Measurements from ENCODE around the gene ETV1. TPM values are rescaled to one million over a fixed set of nuclear protein-coding genes. Genes with fewer than 3 reads are reported as not detected.
"Not testable (repeated sequence)": the region's sequence is repeated elsewhere in the genome, so short reads cannot be mapped to it uniquely, and the experiment has no call there.

The ETV1 gene
- total and polyA plus RNA-seq, 3 donors from 2014 or later = 11.4 to 16.4 (median 13.9) TPM

DNA sequence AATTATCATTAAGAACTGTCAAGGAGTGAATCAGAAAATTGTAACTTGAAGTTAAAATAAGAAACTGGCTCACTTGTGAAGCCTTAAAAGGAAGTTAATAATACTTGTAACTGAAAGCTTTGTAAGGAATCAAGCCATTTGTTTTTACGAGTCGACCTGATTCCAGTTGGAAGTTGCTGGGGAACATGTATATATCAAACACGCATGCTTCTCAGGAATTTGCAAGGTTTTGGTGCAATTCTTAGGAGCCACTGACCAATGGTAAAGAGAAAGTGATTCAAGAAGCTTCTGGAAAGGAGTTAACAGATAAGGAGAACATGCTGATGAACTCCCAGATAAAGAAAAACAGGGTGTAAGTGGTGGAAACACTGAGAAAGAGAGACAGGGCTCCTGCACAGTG, 56.4 kb downstream of the ETV1 start:
- Histone ChIP-seq H3K27ac (peak overlapping the region in 1 of 2 donors; percentile 23), H3K36me3 (ENCODE audit: low read depth, missing control alignments) (no peaks in the 10 kb centered on the region), H3K9me3 (no peaks in the 10 kb centered on the region), H3K4me3 (no peak overlapping the region), H3K4me1 (no peaks in the 10 kb centered on the region), H3K27me3 (no peaks in the 10 kb centered on the region)
- no peak for TF ChIP-seq POLR2A (IDR thresholded peaks at IDR 0.05)
- TF ChIP-seq, protein P1, sequence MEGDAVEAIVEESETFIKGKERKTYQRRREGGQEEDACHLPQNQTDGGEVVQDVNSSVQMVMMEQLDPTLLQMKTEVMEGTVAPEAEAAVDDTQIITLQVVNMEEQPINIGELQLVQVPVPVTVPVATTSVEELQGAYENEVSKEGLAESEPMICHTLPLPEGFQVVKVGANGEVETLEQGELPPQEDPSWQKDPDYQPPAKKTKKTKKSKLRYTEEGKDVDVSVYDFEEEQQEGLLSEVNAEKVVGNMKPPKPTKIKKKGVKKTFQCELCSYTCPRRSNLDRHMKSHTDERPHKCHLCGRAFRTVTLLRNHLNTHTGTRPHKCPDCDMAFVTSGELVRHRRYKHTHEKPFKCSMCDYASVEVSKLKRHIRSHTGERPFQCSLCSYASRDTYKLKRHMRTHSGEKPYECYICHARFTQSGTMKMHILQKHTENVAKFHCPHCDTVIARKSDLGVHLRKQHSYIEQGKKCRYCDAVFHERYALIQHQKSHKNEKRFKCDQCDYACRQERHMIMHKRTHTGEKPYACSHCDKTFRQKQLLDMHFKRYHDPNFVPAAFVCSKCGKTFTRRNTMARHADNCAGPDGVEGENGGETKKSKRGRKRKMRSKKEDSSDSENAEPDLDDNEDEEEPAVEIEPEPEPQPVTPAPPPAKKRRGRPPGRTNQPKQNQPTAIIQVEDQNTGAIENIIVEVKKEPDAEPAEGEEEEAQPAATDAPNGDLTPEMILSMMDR (IDR thresholded peaks at IDR 0.05) = no peak
- 49 to 55% methylated on average over 3 of the region's 3 CpGs for WGBS, 2 donors
- intact Hi-C loops (cut with DNase I; ENCODE audit: low total_unique reads) = no loop called here
- DNase-seq = no peak

DNA sequence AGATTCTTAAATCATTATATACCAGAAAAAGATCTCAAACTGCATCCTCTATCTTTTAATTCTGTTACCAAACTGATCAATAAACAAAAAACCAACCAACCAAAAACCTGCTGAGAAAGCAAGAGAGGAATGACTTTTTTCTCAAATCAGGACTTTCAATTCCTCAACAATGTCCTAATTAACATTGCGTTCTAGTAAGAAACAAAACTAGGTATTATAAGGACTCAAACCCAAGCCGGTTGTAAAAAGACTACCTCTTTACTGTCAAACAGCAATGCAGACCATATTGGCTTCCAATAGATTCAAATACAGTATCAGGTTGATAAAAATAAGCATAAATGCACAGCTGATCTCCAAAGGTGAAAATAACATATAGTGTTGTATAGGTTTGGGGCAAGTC, 57.3 kb downstream of the ETV1 start:
- no peak for DNase-seq
- H3K36me3 ChIP-seq (ENCODE audit: low read depth, missing control alignments) = no peaks in the 10 kb centered on the region
- H3K27me3 ChIP-seq = no peaks in the 10 kb centered on the region
- TF ChIP-seq, protein P1 (IDR thresholded peaks at IDR 0.05) = no peak
- TF ChIP-seq POLR2A (IDR thresholded peaks at IDR 0.05) = no peak
- WGBS, 2 donors = 94 to 100% methylated on average over 2 of the region's 2 CpGs
- intact Hi-C loops (cut with DNase I; ENCODE audit: low total_unique reads) = no loop called here
- no peaks in the 10 kb centered on the region for H3K4me1 ChIP-seq
- no peaks in the 10 kb centered on the region for H3K9me3 ChIP-seq
- no peak overlapping the region for H3K4me3 ChIP-seq
- H3K27ac ChIP-seq = no peak overlapping the region

DNA sequence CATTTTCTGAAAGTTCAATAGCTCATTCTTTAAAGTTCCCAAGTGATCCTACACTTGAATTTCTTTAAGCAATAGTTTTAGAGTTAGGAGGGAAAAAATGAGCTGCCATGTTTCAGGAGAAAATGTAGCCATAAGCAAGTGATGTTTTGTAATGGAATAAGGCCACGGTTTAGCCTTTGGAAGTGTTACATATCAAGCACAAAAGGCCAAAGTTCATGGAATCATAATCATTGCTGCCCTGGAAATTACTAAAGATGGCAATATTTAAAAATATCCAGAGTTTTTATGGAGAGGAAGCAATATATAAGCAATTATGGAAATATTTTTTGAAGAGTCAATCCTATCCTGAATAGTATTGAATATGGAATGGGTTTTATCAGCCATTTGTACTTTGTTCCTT, 68.4 kb downstream of the ETV1 start:
- TF ChIP-seq, protein P1 (IDR thresholded peaks at IDR 0.05) = no peak
- no peak for TF ChIP-seq POLR2A (IDR thresholded peaks at IDR 0.05)
- no peak for DNase-seq
- H3K4me1 ChIP-seq = no peaks in the 10 kb centered on the region
- H3K27ac ChIP-seq = no peak overlapping the region
- H3K9me3 ChIP-seq = no peaks in the 10 kb centered on the region
- no peak overlapping the region for H3K4me3 ChIP-seq
- no peaks in the 10 kb centered on the region for H3K36me3 ChIP-seq (ENCODE audit: low read depth, missing control alignments)
- intact Hi-C loops (cut with DNase I; ENCODE audit: low total_unique reads) = no loop called here
- WGBS, 2 donors = 30 to 40% methylated on average over 1 of the region's 1 CpG
- no peaks in the 10 kb centered on the region for H3K27me3 ChIP-seq

DNA sequence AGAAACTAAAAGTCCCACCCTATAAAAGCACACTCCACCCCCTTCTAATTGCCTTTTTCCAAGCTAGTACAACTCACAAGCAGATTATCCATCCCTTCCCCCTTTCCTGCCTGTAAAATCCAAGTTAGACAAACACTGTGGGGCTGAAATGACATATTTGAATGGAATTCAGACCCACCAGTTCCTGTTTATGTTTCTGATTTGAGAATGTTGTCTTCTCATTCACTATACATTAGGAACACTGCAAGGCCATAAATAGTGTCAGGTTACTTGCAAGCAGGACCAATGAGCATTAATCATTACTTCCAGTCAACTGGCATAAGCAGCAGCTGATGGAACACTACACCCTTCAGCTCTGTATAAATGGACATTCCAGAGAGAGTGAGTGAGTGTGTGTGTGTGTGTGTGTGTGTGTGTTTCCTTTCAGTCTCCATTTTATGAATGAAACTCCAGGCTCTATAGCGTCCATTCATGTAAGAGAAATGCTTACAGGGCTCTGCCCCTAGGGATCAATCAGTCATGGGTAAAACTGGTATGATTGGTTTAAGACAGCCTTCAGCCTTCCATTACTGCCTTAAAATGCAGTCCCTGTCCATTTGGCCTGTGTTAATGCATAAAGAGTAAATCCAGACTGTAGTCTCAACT, 69.3 kb downstream of the ETV1 start:
- no peaks in the 10 kb centered on the region for H3K4me1 ChIP-seq
- no peaks in the 10 kb centered on the region for H3K36me3 ChIP-seq (ENCODE audit: low read depth, missing control alignments)
- H3K9me3 ChIP-seq = no peaks in the 10 kb centered on the region
- DNase-seq = no peak
- no peaks in the 10 kb centered on the region for H3K27me3 ChIP-seq
- H3K27ac ChIP-seq = peak overlapping the region in 1 of 2 donors; percentile 20
- intact Hi-C loops (cut with DNase I; ENCODE audit: low total_unique reads) = no loop called here
- no peak for TF ChIP-seq POLR2A (IDR thresholded peaks at IDR 0.05)
- TF ChIP-seq, protein P1 (IDR thresholded peaks at IDR 0.05) = no peak
- no peak overlapping the region for H3K4me3 ChIP-seq
- WGBS, 2 donors = 58 to 70% methylated on average over 1 of the region's 1 CpG

DNA sequence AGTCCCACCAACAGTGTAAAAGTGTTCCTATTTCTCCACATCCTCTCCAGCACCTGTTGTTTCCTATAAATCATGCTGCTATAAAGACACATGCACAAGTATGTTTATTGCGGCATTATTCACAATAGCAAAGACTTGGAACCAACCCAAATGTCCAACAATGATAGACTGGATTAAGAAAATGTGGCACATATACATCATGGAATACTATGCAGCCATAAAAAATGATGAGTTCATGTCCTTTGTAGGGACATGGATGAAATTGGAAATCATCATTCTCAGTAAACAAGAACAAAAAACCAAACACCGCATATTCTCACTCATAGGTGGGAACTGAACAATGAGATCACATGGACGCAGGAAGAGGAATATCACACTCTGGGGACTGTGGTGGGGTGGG, 71.1 kb downstream of the ETV1 start:
- H3K27me3 ChIP-seq; intact Hi-C loops (cut with DNase I; ENCODE audit: low total_unique reads); H3K4me1 ChIP-seq; H3K27ac ChIP-seq; H3K9me3 ChIP-seq; DNase-seq; H3K4me3 ChIP-seq; H3K36me3 ChIP-seq (ENCODE audit: low read depth, missing control alignments): not testable (repeated sequence)
- 92 to 98% methylated on average over 3 of the region's 3 CpGs for WGBS, 2 donors

DNA sequence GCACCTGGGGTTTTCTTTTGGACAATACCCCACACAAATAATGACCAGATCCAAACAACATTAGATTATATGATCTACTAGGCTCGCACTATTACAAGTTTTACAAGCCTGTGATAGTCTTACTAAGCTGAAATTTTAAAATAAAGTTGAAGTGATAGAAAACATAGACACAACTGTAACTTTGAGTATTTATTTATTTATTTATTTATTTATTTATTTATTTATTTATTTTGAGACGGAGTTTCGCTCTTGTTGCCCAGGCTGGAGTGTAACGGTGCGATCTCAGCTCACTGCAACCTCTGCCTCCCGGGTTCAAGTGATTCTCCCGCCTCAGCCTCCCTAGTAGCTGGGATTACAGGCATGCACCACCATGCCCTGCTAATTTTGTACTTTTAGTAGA, 72.4 kb downstream of the ETV1 start:
- H3K9me3 ChIP-seq; intact Hi-C loops (cut with DNase I; ENCODE audit: low total_unique reads); H3K36me3 ChIP-seq (ENCODE audit: low read depth, missing control alignments); H3K27ac ChIP-seq; H3K27me3 ChIP-seq; DNase-seq; H3K4me3 ChIP-seq; H3K4me1 ChIP-seq: not testable (repeated sequence)
- WGBS, 2 donors = 65 to 85% methylated on average over 7 of the region's 7 CpGs
